Activated effector memory CD4-positive, alpha-beta T cell treated with Interleukin-2 at 50 U/mL for 16 hours (primary cell): ENCODE results near the gene KRT10.

Experiments used
- DNase-seq: peaks from one replicate; pipeline ENCODE4 v3.0.0-alpha.2; 2020

The KRT10 gene

DNA sequence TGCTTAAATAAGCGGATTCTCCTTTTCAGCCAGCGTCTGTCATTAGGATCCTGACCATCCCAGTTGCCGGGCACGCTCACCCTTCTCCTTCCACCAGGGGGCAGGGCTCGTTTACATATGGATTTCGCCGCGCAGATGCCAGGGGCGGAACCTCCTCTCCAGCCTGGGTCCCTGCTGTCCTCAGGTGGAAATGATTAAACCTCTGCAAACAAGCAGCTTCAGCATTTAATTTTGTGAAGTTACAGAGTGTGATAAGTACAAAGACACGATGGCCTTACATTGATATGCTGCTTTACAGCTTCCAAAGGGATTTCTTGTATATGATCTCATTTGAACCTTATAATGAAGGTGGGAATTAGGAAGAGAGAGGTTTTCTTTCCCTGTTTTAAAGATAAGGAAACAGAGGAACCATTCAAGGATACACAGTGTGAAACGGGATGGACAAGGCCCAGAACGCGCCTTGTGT lies 18.8 kb downstream of the KRT10 start:
- DNase-seq = peak; percentile 59

DNA sequence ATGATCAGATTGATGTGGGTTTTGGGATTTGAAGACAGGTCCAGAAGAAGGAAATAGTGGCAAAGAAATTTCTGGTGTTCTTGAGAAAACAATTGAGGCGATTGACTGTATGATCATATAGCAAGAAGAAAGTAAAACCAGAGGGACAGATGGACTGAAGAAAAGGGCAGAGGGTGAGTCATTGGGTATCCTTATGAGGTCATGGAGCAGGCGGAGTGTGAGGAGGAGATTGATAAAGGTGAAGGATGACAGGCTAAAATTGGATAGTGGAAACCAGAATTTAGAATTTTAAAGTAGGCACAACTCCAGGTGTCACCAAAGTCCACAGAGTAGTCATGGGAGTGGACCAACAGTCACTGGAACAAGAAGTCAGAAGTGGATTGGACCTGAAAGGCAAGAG lies 21.3 kb downstream of the KRT10 start:
- DNase-seq = no peak

DNA sequence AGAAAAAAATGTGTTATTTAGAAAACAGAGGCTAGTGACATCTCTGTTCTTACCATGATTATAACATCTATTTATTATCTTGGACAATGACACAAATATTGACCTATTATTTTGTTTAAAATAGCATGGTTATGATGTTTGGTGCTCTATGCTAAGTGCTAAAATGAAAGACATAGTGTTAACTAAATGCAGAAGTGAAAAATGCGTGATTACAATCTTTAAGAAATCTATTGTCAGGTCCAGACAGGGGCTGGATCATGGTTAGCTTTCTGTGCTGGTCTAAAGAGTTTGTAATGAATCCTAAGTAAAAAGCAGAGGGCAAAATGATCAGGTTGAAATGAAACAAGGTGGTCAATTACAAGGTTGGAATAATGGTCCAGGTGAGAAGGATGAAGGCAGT lies 22.0 kb downstream of the KRT10 start:
- no peak for DNase-seq

DNA sequence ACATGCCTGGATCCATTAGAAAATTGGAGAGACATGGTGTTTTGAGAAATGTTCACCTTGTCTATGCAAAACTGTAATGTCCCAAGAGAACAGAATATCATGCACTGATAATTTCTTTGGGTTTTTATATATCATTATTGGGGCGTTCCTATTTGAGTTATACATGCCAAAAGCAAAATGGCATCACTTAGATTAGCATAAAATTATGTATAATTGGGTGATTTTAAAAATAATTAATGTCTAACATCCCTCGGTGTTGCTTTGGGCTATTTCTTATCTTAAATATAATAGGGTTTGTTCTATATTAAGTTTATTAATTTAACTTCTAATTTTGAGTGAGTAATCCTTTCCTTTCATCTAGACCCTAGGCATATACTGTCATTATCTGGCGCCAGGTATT lies 22.6 kb downstream of the KRT10 start, which contains the start of gene KRT28:
Gene KRT28, minus strand, starts transcription at position 101 of the 400 bp plus-strand sequence. Its CDS starts 66 bp downstream, at position 35.
- DNase-seq = no peak

DNA sequence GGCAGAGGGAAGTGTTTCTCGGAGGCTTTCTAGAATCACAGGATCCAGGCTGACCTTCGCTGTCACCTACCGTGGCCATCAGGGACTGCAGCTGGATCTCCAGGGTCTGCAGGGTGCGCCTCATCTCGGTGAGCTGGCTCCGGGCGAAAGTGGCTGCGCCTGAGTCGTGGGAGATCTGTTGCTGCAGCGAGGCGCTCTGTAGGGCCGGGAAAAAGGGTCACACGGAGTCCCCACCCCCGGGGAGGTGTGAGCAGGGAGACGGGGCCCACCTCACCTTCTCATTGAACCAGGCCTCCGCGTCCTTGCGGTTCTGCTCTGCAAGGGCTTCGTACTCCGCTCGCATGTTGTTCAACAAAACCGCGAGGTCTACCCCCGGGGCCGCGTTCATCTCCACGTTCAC lies 25.6 kb downstream of the KRT10 start:
- DNase-seq = no peak

DNA sequence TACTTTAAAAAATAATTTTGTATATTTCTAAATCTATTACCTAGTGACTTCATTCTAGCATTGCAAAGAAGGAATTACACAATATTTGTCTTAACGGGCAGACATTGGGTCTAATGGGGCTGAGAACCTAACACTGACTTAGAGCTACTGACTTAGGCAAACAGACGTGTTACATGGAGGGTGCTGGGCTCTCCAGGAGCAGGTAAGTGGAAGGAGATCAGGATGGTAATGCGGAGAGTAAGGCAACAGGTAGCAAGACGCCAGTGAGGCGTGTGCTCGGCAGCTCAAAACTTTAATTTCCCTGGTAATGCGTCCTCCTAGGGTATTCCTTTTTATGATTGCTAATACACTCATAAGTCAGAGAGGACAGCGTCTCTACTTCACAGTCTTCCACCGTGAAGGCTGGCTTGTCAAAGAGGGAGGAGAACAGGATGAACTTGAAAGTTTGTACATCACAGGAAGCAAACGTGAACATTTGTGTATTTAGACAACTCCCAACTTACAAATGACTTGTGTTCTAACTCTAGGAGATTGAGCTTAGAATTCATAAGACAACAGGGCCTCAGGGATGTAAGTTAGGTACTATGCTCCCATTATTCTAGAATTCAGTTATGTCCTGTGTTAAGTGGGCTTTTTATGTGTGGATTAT lies 27.3 kb downstream of the KRT10 start:
- no peak for DNase-seq

DNA sequence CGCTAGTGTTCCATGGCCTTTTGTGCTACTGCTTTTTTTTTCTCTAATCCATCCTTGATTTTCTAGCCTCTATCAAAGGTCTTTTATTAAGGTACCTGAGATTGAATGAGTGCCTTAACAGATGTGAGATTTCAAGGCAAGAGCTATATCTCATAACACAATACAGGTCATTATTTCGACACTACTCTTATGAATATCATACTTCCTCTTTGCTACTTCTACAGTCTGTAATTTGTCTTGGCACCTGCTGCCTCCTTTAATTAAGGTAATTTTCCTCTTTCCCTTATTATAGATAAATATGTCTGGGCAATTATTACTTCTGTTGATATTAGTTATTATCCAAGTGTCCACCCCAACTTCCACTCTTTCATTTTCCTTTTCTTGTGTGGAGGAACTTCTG lies 27.9 kb downstream of the KRT10 start:
- no peak for DNase-seq

DNA sequence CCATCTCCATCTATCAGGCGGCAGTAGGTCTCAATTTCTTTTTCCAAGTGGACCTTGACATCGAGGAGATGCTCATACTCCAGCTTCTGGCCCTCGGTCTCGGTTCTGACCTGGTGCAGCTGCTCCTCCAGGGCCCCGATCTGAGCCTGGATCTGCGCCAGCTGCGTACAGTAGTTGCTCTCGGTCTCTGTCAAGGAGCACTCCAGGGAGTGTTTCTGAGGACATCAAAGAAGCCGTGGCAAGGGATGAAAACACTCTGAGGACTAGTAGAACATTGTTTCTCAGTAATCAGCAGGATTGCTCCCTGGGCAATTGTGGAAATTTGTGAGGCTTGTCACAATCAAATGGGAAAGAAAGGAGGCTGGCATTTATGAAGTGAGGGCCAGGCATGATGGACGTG lies 28.6 kb downstream of the KRT10 start:
- DNase-seq = no peak

DNA sequence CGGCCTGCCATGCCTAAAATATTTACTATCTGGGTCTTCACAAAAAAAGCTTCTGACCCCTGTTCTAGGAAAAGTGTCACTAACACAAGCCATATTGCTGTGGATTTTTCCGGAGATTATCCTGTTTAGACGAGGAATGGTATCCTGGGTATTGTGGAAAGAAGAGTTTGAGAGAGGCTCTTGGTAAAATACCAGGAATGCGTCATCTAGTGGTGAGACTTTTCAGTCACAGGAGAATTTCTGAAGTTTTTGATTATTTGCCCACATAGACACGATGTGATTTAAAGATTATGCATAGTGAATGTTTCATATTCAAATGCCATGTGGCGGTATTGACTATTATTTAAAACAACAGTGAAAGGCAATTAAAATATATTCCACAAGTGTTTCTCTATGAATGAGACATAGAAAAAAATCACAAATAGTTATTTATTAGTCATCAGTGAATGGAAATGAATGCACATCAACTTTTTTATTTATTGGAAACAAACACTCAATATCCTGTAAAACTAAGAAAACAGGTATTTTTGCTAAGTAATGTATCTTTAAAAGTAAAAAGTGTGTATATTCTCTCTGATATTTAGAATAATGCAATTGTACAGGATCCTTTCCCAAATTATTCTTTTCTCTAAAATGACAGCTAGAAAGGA lies 30.5 kb downstream of the KRT10 start:
- DNase-seq = no peak

DNA sequence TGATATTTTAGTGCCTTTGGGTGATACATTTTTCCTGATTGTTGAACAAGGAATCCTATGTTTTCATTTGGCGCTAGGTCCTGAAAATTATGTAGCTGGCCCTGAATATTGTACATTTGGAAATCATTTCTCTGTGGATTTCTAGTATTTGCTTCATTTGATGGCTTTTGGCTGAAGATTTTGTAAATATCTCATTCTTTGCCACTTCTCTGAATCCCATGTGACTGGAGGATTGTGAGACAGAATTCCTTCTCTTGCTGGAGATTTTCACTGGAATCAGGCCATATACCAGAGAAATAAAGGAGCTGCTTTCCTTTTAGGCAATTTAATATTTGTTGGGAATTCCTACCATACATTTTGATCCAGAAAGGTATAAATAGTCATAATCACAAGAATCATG lies 31.3 kb downstream of the KRT10 start:
- no peak for DNase-seq

DNA sequence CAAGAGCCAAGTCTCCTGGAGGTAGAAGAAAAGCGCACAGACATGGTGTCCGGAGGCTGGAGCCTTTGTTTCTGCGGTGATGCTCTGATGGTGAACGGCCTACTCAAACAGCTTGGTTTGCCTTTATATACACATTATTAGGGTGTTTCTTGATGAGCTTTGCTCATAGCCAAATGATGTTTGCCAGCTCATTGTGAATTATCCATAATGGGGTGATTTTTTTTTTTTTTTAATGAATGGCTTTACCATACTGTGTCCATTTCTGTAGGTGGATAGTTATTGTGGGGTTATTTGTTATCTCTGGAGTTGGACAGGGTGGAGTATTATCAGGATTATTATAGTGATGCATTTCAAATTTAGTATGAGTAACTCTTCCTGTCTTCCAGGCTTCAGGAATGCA lies 40.0 kb downstream of the KRT10 start, which contains the start of gene KRT27:
Gene KRT27, minus strand, starts transcription at position 101 of the 400 bp plus-strand sequence. Its CDS starts 57 bp downstream, at position 44.
- DNase-seq = no peak

DNA sequence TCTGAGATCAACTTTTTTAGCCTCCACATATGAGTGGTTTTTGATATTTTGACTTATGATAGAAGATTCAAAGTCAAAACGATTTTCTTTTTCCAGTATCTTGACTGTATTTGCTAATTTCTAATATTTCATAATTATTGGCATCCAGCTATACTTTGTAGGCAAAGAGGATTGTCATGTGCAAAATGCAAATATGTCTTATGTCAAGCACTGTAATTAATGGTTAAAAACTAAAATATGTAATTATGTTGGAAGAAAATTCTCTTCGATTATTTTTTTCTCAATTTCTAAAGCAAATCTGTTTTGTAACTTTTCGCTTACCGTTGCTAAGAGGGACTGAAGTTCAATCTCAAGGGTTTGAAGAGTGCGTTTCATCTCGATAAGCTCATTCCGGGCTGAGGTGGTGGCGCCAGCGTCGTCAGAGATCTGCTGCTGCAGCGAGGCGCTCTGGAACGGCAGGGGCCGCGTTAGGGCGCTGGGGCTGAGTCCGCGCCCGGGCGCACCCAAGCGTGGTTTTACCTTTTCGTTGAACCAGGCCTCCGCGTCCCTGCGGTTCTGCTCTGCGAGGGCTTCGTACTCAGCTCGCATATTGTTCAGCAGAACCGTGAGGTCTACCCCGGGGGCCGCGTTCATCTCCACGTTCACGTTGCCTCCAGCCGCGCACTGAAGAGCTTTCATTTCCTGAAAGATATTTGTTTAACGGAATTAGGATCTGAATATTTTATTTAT lies 43.1 kb downstream of the KRT10 start:
- no peak for DNase-seq

DNA sequence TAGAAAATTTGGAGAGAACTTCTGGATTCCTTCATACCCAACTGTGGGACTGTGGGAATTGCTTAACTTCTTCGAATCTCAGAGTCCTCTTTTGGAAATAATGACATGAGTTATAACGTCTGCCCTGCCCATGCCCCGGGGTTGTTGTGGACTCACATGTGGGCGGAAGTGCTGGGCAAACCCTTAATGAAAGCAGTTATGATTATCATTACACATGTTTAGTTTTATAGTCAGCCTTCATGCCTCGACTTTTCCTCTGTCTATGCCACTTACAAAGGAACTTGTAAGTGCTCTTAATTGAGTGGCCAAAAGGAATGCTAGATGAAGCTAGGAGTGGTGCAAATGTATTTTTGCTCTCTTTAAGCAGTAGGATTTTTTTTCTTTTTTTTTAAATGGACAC lies 44.0 kb downstream of the KRT10 start:
- DNase-seq = no peak

DNA sequence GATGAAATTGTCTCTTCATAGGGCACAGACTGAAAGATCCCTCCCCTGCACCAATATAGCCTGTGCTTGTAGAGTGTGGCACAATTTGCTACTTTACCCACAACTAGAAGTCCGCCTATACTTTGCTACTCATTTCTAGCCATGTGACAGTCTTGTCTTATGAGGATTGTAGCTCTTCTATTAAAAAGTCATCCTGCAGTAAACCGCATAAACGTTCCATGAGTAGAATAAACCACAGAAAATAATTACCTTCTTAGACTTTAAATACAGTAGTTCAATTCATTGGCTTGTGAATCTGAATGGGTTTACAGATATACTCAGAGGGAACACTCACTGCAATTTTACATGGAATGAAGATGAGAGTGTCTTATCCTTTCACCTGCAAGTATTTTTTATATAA lies 44.4 kb downstream of the KRT10 start:
- no peak for DNase-seq

DNA sequence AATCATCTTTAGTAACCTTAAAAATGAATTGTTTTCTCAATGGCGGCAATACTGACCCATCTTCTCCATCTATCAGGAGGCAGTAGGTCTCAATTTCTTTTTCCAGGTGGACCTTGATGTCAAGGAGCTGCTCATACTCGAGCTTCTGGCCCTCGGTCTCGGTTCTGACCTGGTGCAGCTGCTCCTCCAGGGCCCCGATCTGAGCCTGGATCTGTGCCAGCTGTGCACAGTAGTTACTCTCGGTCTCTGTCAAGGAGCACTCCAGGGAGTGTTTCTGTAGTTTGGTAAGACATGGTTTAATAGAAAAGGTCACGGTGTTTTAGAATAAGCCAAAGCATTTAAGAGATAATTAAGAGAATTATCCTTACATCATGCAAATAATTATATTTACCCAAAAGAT lies 45.0 kb downstream of the KRT10 start:
- no peak for DNase-seq

DNA sequence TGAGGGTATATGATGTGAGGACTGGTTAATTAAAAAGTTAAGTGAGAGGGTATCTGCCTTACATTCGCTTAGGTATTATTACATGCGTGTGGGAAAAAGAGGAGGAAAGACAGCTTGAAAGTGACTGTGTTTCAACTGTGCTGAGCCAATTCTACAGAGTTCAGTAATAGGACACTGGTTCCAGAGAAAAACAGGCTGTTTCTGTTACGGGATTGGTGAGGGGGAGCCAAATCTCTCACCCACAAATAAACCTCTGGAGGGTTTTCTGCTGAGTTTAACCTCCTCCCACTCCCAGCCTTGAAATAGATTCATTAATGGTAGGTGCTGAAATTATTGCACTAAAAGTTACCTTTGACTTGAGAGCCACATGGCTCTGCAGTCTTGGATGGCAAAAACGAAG lies 46.5 kb downstream of the KRT10 start:
- DNase-seq = no peak

DNA sequence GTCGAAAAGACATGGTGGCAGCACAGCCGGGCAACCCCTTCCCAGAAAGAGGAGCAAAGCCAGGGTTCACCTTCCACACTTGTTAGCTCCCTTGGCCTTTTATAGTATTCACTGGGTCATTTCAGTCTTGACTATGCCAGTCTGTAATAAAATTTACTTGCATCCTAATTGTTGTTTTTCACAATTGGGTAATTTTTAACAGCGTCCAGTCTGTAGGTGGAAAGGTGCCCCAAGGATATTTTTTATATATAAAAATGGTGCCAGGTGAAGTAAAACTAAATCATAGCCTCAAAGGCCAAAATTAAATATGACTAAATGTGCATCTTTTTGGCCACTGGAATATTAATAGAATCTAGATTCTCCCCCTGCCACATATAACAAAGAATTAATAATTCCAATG lies 50.3 kb downstream of the KRT10 start, which contains the start of gene KRT26:
Gene KRT26, minus strand, starts transcription at position 101 of the 400 bp plus-strand sequence. Its CDS starts 88 bp downstream, at position 13.
- no peak for DNase-seq
